HG03175 (cell line): ENCODE results near the gene CARNS1.
A peak's percentile ranks its signal among the peaks of the same experiment; 100 is the strongest.
"Not testable (repeated sequence)": the region's sequence is repeated elsewhere in the genome, so short reads cannot be mapped to it uniquely, and the experiment has no call there.

Source experiments
- ATAC-seq: cut with Tn5 transposase; IDR thresholded peaks from one replicate; pipeline ENCODE4 v1.9.1; 2021; ENCODE audit warnings: mild to moderate bottlenecking, moderate library complexity; ENCODE audit not compliant: unreplicated experiment

CARNS1 gene

DNA sequence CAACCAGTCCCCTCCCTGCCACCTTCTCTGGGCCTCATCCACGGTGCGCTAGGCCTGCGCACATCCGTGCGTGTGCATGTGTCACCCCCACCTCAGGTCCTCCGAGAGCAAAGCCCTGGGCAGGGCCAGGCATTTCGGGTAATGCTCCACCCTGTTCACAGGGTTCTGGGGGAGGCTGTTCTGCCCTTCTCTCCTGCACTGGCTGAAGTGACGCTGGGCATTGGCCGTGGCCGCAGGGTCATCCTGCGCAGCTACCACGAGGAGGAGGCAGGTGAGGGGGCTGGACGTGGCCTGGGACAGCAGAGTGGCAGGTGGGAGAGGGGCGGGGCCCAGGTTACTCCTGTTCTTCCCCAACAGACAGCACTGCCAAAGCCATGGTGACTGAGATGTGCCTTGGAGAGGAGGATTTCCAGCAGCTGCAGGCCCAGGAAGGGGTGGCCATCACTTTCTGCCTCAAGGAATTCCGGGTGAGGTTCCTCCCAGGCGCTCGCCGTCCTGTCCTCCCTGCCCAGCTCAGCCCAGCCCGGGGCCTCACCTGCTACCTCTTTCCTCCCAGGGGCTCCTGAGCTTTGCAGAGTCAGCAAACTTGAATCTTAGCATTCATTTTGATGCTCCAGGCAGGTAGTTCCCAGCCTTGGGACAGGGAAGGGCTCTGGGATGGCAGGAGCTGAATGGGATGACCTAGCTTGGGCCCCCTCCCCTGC lies 19.8 kb upstream of the CARNS1 start:
- ATAC-seq, result no peak

DNA sequence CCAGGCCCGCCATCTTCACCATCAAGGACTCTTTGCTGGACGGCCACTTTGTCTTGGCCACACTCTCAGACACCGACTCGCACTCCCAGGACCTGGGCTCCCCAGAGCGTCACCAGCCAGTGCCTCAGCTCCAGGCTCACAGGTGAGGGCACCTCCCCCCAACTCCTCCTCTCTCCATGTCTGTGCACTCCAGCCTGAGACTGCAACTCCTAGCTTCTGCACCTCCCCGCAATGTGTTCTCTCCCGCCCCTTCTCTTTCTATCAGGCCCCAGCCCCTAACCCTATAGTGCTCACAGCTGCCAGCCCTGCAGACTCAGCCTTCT lies 19.3 kb upstream of the CARNS1 start:
- no peak for ATAC-seq

DNA sequence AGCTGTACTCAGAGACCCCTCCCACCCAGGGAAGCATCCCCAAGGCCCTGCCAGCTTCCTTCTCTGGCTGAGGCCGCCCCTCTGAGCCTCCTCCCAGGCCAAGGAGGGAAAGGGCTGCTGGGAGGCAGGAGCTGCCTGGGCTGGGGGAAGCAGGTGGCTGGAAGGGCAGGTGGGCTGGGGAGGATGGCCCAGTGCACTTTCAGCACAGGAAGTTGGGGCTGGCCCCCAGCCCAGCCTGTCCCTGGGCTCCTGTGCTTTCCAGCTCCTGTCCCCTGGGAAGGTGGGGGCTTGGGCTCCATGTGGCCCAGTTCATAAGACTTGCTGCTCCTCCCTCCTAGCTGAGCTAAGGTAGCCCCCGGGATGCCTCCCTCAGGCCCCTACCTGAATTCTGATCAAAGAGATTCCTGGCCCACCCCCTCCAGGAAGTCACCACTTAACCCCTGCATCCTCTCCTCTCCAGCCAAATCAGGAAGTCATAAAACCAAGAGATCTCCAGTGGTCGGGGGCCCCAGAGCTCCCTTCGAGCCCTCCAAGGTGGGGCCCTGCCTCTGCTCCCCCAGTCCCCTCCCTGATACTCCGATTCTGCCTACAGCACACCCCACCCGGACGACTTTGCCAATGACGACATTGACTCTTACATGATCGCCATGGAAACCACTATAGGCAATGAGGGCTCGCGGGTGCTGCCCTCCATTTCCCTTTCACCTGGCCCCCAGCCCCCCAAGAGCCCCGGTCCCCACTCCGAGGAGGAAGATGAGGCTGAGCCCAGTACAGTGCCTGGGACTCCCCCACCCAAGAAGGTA lies 18.7 kb upstream of the CARNS1 start:
- ATAC-seq, result no peak

DNA sequence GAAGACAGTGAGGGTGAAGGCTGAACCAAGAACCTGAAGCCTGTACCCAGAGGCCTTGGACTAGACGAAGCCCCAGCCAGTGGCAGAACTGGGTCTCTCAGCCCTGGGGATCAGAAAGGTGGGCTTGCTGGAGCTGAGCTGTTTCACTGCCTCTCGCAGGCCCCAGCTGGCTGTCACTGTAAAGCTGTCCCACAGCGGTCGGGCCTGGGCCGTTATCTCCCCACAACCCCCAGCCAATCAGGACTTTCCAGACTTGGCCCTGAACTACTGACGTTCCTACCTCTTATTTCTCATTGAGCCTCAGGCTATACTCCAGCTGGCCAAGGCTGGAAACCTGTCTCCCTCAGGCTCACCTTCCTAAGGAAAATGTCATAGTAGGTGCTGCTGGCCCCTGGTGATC lies 17.9 kb upstream of the CARNS1 start:
- ATAC-seq, result no peak

DNA sequence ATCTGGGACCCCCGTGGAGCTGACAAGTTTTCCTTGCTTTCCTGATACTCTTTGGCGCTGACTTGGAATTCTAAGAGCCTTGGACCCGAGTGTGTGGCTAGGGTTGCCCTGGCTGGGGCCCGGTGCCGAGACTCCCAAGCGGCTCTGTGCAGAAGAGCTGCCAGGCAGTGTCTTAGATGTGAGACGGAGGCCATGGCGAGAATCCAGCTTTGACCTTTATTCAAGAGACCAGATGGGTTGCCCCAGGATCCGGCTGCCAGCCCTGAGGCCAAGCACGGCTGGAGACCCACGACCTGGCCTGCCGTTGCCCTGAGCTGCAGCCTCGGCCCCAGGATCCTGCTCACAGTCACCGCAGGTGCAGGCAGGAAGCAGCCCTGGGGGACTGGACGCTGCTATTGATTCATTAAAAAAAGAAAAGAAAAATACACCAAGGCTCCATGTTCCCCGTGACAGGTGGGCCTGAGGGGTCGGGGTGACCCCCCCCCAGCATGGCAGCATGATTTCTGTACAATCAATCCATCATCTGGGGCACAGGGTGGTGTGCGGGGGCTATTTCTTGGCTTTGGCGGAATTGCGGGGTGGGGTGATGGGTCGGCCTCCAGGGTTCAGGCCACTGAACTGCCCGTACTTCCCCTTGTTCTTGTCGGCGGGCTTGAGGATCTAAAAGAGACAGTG lies 17.4 kb upstream of the CARNS1 start:
- ATAC-seq, result no peak

DNA sequence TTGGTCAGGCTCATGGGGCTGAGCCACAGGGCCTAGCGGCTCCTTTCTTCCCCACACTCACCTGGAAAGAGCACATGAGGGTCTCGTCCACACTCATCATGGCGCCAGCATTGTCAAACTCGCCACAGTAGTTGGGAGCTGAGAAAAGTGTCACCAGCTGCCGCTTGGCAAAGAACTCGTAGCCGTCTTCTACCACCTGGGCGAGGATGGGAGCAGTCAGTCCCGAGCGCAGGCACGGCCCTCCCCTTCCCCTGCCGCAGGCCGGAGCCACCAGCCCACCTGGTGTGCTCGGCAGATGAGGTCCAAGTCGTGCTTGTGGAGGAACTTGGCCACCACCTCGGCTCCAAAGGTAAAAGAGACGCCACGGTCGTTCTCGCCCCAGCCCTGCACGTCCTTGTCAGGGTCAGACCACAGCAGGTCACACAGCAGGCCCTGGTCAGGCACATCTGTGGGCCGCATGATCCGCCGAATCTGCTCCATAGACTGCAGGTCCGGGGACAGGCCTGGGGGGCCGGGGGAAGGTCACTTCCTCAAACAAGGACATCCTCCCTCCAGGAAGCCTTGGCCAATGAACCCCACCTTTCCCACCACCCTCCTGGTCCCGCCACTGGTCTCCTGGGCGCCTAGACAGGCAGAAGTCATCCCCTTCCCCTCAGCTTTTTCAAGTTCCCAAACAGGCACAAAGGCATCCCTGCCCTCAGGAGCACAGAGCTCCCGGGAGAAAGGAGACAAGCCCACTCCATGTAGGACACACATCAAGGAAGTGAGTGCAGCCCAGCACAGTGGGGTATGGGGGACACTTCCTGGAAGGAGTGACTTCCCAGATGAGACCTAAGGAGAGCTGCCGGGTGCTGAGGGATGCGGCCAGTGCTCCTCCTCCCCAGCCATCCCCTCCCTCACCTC lies 16.6 kb upstream of the CARNS1 start:
- no peak for ATAC-seq

DNA sequence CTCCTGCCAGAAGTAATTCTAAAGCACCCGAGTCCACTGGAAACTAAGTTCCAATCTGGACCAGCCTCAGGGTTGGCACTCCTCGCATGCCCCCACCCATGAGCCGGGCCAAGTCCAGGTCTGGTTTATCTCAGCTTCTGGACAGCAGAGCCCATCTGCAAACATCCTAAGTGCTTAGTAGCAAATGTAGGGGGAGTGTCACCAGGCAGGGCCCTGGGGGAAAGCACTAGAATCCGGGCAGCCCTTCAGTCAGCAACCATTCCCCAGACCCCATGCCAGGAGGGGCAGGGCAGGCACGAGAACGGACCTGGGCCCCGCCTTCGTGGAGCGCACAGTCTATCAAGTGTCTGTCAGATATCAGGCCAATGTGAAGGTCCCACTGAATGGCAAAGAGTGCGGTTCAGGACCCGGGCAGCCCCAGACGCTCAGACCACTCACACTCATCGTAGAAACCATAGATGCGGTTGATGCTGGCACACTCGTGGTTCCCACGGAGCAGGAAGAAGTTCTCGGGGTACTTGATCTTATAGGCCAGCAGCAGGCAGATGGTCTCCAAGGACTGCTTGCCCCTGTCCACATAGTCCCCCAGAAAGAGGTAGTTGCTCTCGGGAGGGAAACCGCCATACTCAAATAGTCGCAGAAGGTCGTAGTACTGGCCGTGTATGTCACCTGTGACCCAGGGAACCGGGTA lies 15.1 kb upstream of the CARNS1 start:
- no peak for ATAC-seq

DNA sequence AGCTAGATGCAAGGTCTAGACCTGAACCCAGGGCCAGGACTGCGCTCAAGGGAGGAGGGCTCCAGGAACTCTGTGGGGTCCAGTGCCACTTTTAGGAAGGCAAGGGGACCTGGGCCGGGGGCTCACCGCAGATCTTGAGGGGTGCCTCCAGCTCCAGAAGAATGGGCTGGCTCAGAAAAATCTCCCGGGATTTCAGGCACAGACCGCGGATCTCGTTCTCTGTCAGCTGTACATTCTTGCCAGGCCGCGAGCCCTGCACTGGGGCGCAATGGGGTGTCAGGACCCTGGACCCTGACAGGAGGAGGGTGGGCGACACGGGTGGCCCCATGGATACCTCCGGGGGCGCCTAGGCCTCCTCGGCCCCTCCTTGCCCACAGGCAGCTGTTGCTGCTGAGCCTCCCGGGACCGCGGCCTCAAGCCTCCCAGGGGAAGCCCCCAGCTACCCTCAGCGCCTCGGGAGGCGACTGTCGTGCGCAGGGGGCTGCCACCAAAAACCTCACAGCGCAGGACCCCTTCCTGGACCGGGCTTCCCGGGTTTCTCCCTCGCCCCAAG lies 14.5 kb upstream of the CARNS1 start:
- peak; percentile 18 for ATAC-seq

DNA sequence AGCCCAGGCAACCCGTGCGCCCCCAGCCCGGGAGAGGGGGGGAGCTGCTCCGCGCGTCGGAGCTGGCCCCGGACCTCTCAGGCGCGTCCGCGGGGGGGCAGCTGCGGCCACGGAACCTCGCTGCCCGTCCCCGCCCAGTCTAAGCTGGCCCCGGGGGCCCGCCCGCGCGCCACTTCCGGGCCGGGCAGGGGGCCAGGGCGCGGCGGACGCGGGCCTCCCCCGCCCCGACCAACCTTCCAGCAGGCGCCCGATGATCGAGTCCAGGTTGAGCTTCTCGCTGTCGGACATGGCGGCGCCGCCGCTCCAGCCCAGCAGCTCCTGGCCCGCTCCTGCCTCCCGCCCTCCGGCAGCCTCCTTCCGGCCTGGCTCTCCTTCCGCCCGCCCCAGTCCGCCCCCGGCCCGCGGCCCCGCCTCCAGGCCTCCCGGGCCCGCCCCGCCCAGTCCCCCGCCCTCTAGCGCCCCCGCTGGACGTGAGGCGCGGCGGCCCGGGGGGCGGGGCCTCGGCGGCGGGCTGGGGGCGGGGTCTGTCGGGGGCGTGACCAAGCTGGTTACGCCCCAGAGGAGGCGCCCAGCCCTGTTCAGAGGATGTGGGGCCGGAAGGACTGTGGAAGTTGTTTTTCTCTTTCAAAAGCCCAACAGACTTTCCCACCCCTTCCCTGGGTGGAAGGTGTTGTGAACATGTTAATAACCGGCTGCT lies 13.8 kb upstream of the CARNS1 start, which contains the start of gene PPP1CA:
TSS of gene PPP1CA (minus strand) at position 364 of the 697 bp plus-strand sequence. CDS start at position 288, 76 bp downstream.
- ATAC-seq, result peak; percentile 72

DNA sequence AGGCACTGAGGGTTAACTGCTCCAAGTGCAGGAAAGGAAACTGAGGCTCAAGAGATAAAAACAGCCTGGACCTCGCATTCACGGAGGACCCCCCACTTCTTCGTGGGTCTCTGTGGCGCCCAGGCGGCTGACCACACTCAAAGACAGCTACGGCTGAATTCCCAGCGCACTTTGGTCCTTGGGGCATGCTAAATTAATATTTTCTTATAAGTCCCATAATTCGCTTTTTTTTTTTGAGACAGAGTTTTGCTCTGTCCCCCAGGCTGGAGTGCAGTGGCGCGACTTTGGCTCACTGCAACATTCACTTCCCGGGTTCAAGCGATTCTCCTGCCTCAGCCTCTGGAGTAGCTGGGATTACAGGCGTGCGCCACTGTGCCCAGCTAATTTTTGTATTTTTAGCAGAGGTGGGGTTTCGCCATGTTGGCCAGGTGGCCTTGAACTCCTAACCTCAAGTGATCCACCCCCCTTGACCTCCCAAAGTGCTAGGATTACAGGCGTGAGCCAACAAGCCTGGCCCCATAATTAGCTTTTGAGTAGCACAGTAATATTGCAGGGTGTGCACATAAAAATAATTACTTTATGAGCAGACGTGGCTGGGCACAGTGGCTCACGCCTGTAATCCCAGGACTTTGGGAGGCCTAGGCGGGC lies 13.2 kb upstream of the CARNS1 start:
- ATAC-seq, result not testable (repeated sequence)

DNA sequence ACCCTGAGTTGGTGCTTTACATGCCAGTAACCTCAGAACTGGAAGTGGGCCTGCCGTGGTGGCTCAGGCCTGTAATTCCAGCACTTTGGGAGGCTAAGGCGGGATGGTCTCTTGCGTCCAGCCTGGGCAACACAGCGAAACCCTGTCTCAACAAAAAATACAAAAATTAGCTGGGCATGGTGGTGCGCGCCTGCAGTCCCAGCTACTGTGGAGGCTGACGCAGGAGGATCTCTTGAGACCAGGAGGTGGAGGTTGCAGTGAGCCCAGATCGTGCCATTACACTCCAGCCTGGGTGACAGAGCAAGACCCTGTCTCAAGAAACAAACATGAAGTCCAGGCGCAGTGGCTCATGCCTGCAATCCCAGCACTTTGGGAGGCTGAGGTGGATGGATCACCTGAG lies 12.4 kb upstream of the CARNS1 start:
- not testable (repeated sequence) for ATAC-seq

DNA sequence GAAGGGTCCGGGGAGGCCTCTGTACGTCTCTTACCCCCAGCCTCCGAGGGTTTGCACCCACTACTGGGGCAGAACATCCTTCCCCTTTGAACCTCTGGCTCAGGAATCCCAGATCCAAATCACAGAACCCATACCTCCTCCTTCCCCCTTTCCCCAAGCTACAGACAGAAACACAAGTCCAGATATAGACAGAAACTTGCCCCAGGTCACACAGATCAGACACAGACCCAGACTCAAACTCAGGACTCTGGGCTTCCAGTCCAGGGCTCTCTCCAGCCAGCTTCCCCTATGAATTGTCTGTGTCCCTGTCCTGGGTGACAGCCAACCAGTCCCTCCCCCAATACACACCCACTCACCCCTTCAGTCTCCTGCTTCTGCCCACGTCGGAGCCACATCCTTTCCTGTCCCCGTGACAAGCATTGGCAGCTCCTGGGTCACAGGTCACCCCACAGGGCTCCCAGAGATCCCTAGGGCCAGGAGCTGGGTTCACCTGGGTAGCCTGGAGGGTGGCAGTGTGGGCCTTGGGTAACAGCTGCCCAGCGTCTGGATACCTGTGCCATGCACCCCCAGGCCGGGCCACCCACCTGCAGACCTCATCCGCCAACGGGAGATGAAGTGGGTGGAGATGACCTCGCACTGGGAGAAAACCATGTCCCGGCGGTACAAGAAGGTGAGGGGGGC lies 10.8 kb upstream of the CARNS1 start:
- ATAC-seq, result no peak

DNA sequence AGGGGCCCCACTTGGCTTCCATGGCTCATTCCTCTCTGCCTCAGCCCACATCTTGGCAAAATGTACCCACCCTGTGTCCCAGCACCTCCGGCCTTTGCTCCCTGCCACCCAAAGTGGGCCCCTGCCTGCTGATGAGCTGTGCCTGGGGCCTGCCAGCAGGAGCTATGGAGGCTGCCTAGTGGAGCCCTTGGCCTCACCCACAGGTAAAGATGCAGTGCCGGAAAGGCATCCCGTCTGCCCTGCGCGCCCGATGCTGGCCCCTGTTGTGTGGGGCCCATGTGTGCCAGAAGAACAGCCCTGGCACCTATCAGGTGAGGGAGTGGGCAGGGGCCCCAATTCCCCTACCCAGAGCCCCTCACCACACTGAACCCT lies 10.3 kb upstream of the CARNS1 start:
- ATAC-seq, result no peak

DNA sequence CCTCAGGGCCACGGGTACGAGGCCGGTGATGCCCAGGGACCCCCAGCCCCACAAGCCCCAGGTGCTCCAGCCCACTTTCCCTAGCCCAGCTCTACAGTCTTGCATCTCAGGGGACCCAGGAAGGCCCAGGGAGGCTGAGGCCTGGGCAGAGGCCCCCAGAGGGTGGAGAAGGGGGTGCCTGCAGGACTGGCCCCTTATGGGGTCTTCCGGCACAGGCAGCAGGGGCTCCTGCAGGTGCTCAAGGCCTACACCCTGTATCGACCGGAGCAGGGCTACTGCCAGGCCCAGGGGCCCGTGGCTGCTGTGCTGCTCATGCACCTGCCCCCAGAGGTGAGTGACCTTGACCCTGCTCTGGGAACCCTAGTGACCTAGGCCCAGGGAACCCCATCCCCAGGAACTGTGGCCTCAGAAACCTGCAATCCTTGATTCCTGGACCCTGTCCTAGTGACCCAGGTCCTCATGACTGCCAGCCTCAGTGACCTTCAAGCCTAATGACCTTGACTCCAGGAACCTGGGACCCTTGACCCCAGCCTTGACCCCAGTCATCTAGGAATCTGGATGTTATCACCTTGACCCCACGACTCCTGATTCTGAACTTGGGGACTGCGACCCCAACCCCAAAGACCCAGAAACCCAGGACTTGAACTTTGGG lies 9.7 kb upstream of the CARNS1 start:
- no peak for ATAC-seq

DNA sequence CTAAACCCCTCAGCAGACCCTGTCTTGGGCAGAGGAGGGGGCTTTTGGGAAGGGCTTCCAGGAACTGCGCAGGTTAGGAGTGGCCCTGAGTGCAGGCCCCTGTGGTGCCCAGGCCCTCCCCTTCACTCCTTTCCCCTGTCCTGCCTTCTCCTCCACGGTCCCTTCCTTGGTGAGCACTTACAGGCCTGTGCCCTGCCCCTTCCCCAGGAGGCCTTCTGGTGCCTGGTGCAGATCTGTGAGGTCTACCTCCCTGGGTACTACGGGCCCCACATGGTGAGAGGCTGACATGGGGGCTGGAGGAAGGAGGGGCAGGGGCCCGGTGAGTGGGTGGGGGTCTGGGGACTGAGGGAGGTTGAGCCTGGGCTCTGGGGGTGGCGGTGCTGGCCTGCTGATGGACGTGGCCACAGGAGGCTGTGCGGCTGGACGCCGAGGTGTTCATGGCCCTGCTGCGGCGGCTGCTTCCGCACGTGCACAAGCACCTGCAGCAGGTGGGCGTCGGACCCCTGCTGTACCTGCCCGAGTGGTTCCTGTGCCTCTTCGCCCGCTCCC lies 9.0 kb upstream of the CARNS1 start:
- ATAC-seq, result no peak

DNA sequence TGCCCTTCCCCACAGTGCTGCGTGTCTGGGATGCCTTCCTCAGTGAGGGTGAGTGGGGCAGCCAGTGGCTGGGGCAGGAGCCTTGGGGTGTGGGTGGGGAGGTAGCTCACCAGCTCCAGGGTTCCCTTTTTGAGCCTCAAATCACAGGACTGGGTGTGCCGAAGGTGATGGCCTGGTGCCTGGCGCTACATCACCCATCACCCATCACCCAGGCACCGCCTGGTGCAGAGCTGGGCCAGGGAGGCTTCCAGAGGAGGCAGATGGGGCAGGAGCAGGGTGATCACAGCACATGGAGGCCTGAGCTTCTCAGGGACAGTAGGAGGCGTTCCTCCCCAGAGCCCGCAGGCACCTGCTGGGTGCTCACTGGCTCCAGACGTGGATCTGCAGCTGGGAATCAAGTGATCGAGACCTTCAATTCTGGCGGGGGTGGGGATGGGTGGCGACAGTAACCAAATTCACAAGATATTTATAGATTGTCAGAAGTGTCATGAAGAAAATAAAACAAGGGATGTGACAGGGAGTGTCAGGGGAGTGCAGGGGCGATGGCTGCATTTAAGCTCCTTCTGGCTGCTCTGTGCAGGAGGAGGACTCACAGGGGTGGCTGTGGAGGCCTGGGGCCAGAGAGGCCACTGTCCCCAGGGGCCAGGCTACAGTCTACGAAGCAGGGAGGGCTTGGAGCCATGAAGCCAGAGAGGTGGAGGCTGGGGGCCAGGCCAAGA lies 8.3 kb upstream of the CARNS1 start:
- no peak for ATAC-seq

DNA sequence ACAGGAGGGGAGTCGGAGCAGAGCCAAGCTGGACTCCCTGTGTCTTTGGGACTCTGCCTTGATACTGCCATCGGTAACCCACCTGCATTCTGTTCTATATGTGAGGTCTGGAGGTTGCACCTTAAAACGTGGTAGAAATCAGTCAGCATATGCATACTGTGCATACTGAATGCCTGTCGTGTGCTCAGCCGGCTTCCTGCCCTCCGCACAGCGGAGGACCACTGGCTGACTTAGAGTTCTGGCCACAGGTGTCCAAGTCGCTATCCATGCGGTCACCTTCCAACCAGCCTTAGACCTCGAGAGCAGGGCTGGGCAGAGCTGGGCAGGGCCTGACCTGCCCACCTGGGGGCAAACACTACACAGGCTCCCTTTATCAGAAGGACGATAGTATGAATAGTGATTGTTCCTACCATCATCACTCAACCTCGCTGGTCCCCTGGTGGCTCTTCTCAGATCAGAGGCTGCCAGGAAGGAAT lies 7.8 kb upstream of the CARNS1 start:
- ATAC-seq, result no peak
